ENCODE data around the gene LAMP5. TPM values are rescaled to one million over a fixed set of nuclear protein-coding genes. Genes with fewer than 3 reads are reported as not detected.

Gene LAMP5
- polyA plus RNA-seq, 1 donor = 0.39 TPM

DNA sequence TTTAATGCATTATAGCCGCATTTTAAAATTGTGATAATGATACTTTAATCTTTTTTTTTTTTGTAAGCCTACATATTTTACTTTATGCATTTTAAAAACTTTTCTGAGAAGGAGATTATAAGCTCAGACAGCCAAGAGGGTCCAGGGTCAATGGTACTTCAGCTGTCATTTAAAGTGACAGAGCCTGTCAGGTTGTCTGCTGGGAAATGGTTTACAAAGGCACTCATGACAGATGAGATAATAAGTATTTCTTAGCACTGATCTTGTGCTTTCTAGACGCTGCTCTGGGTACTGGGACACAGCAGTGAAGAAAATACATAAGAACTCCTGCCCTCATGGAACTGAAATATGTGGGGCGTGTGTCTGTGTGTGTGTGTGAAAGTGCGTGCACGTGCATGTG lies 19.6 kb downstream of the LAMP5 start:
- DNase-seq (ENCODE audit: low read depth) = no peak

DNA sequence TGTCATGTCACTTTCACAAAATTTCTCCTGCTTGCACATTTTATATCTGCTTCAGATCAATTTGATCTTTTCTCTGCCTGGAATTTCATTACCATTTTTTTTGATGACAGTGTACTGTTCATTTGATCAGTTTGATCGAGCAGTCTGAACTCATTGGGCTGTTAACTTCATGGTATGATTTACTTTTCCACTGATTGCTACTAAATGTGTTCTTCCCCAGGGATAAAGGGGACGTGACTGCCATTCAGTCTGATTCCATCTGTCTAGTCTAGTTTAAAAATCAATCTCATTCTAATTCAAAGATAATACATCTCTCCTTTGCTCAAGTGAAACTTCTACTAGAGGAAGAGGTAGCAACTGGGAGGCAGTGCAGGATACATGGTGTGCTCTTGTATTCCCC lies 21.1 kb downstream of the LAMP5 start:
- DNase-seq (ENCODE audit: low read depth) = no peak

DNA sequence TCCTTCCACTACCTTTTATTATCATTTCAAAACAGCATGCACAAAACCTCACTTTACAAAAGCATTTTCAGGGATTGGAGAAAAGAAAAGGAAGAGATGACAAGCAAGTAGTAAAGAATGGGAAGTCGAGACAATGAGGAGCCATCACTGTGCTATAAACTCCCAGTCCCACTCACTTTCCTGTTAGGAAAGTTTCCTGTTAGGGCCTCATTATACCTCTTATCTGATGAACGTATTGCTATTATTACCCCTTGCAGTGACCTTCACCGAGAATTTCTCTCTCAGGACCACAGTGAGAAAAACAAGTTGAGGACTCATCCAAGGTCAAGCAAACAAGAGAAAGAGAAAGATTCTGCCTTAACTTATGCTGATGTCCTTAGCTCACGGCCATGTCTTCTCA lies 28.8 kb downstream of the LAMP5 start:
- DNase-seq (ENCODE audit: low read depth) = no peak

DNA sequence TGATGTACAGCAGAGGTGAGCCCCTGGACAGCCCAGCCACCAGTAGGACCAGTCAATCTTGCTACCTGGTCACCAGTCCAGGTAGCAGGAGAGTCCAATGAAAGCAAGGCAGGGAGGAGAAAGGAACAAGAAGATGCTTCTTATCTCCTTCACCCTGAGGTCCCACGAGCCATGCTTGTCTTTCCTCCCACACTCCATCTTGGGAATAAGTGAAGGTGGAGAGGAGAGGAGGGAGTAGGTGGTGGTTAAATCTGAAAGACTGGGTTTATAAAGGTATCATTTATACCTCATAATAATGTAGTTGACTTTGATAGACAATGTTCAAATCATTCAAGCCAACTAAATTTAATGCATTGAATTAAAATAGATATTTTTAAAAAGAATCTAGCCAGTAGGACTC lies 35.9 kb downstream of the LAMP5 start:
- no peak for DNase-seq (ENCODE audit: low read depth)

DNA sequence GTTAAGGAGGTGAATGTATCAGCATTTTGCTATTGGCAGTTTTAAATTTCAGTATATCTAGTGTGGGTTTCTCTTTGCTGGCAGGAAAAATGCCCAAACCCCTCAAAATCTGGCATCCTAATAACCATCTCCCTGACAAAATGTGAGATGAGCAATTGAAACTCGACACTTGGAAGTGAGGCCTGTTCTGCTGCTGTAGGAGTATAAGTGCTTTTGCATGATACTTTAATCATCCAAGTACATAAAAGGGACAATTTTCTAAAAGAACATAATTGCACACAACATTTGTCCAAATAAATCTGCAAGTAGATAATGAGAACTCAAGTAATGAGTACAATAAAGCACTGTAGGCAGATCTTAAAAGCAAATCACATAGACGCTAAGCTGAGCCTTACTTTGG lies 36.5 kb downstream of the LAMP5 start:
- DNase-seq (ENCODE audit: low read depth) = no peak

DNA sequence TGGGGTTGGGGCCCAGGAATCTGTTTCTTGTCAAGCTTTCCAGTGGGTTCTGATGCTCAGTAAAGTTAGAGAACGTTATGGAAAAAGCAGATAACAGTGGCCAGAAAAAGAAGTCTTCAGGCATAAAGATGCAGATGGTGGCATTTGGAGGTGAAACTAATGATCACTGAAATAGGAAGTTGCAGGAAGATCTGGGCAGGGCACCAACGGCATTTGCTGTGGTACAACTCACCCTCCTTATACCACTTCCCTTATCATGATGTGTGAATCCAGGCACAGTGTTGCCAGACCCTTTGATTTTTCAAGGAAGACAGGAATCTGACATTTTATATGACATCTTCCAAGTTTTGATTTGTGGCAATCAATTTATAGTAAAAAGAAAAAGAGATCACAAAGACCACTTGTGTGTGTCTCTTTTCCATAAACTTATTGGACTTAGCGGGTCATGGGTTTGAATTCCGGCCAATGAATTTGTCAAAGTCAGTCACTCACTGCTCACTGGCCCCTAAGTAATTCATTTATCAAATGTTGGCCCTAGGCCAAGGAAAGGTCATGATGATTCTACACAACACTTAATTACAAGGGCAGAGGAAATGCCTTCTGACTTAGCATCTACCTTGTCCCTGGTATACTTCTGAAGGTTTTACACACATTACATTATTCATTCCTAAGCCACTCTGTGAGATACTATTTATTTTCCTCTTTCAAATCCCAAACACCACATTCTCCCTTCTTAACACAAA lies 37.6 kb downstream of the LAMP5 start:
- no peak for DNase-seq (ENCODE audit: low read depth)

DNA sequence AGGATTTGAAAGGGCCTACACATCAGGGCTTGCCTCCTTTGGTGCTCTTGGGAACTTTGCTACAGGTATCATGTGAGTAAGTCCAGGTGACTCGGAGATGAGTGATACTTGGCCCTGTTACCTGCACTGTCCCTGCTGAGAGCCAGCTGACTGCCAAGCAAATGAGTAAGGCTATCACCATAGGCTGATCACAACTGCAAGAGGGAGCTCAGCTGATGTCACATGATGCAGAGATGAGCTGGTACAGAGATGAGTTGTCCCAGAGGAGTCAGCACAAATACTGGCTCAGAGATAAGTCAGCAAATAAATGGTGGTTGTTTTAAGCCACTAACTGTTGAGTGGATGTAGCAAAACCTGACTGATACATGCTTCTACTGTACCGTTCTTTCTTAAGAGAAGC lies 41.4 kb downstream of the LAMP5 start:
- no peak for DNase-seq (ENCODE audit: low read depth)

DNA sequence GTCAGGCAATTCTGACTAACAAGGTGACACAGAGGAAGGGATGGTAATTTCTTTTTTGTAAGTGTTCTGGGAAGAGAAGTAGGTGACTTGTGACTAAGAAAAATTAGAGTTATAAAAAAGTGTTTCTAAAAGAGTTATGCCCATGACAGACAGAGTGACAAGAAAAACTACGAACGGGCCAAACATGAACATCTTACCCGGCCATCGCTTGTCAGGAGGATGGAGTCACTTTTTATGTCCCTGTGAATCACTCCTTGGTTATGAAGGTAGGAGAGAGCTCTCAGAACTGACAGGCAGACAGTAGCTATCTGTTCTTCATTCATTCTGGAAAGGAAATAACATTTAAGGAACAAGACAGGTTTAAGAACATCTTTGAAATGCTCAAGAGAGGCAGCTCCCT lies 43.0 kb downstream of the LAMP5 start:
- no peak for DNase-seq (ENCODE audit: low read depth)

DNA sequence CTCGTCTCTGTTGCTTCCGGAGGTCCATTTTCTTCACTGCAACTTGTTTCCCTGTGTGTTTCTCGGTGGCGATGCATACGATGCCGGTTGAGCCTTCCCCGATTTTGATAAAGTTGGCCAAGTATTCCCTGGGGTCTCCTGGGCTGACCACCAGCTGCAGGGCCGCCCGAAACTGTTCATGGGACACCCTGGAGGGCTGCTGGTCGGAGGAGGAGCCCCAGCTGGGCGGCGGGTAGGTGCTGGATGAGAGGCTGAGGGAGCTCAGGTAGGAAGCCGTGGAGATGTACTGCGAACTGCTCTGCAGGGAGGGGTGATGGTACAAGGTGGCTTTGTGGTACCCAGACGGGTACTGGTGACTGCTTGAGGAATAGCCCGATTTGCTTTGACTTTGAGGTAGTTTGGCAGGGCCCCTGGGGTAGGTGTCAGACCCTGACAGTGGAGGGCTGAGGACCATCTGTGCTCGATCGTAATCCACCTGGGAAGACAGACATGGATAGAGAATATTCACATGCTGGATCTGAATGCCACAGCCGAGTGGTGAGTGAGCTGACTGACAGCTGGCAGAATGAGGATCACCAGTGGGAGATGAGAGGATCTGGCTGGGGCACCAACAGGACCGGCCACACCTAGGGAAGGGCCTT lies 51.6 kb downstream of the LAMP5 start:
- DNase-seq (ENCODE audit: low read depth) = no peak

DNA sequence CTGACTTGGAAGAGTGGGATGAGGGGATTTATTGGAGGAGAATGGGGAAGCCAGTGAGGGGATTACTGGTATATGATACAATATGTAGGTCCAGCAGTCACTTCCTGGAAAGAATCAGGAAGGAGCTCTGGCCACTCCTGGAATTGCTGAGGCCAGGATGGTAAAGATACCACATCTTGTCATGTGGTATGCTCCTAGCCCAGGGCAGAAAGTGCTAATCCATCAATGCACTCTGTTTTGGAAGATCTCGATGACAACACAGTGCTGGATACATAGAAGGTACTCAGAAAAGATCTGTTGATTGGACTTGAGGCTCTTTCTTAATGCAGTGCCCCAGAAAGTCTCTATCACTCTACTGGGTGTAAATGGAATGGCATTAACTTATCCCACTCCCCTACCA lies 52.6 kb downstream of the LAMP5 start:
- DNase-seq (ENCODE audit: low read depth) = no peak

DNA sequence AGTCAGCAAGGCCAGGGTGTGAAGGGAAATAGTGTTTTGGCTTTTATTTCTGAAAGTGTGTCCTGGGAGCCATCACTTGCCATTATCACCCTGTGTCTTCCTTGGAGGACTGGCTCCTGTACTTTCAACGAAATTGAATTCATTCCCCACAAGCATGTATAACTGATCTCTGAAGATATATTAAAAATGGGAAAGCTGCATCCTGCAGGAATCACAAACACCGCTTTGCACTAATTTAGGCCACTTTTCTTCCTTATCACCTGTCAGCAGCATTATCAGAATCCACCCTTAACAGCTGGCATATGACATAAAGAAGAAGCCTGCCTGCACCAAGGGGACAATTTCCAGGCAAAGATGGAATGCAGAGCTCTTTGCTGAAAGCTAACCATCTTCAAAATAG lies 56.2 kb downstream of the LAMP5 start:
- DNase-seq (ENCODE audit: low read depth) = no peak

DNA sequence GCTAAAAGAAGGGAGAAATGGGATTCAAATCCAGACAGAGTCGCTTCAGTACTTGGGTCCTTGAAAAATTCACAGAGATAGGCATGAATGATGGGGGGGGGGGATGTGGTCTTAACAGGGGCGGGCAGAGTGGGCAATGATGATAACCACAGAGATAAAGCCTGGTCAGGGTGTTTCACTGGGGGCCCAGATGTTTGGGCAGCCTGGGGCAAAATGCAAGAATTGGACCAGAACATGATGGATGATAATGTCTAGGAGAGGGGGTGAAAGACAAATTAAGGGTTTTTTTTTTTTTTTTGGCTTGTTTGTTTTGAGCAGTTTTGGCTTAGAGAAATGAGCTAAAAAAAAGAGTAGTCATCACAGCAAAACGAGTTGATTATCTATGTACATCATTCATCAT lies 57.4 kb downstream of the LAMP5 start:
- no peak for DNase-seq (ENCODE audit: low read depth)

DNA sequence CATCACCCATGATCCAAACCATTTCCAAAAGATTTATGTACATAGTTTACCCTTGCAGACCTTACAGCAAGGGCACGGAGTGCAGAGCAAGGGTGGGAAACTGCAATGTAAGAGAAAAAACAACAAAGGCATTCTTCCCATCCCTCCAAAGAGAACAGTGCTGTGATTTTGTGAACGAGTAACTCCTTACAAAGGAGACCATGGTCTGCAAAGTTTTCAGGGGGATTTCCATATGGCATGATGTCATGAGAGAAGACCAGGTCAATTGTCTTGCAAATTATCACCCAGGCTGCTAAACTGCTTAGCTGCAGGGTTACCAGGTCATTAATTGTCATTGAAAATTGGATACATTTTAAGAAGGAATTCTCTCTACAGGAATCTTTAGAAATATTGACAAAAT lies 58.3 kb downstream of the LAMP5 start:
- DNase-seq (ENCODE audit: low read depth) = no peak

DNA sequence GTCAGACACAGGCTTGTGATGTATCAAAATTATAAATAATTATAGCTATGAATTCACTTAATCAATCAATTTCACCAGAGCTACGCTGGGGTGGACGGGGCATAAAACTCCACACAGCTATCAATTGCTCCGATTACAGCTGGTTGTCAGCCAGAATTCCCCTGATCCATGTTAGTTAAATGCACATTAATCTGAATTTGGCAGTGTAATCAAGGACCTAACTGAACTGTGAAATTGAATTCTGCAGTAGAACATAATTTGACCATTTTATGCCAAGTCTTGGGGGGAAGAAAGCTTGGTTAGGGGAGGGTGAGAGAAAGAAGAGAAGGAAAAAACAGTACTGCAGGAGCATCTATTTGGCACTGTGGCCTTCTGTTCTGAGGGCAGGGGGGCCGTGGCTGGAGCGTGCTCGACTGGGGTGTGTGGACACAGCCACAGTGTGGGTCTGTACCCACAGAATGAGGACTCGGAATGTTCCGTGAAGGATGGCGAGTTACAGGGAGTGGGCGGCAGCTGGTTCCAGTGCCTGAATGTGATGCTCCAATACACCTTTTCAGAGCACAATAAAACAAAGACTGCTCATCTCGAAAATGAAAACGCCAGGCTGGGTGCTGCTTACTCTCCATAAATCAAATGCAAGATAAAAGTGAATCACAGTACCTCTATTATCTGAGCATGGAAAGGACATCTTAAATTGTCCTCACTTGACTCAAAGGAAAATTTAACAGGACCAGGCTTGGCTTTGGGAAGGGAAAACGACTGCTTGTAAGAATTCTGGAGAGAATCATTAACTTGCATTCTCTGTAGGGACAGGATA lies 59.2 kb downstream of the LAMP5 start:
- DNase-seq (ENCODE audit: low read depth) = no peak

DNA sequence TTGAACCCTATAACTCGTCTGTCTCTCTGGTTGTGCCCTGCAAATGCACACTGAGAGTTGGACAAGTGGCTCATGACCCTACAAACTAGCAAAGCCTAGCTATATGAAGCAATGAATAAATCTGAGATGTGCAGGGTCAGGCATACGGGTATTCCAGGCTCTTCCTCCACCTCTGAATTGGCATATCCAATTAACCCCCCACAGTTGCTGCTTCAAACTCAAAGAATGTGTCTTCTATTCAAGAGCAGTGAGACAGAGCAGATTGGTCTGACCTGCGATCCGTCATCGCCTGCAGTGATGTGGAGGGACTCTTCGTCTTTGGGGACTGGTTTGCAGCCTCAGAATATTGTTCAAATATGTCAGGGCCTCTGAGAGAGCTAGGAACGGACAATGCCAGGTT lies 59.8 kb downstream of the LAMP5 start:
- no peak for DNase-seq (ENCODE audit: low read depth)

DNA sequence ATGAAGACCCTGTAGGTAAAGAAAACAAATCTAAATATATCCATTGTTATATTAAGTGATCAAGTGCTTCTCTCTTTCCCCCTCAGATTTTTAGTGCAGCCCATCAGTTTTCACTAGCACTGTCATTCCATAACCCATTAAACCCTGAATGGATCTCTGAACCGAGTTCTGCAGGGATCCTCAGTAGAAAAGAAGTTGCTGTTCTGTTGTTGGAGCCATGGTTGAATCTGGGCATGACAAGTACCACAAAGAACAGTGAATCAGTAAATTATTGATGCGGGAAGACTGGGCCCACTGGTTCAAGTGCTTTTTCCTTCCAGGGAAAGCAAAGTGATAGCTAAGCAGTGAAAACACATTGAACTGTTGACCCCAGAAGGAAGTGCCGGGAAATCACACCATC lies 60.4 kb downstream of the LAMP5 start:
- no peak for DNase-seq (ENCODE audit: low read depth)

DNA sequence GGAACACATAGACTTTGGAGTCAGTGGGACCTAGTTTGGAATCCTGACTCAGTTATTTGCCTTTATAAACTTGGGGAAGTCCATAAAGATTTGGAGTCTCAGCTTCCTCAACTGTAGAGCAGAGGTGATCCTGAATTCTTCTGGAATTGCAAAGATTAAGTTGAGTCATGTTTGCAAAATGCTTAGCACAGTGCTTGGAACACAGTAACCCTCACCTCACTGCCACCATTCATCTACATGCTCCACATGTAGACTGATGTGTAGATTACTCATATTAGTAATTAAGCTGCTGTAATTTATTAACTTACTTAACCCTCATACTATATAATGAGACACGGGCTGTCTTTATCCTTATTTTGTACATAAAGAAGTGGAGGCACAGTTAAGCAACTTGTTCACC lies 61.4 kb downstream of the LAMP5 start:
- no peak for DNase-seq (ENCODE audit: low read depth)

DNA sequence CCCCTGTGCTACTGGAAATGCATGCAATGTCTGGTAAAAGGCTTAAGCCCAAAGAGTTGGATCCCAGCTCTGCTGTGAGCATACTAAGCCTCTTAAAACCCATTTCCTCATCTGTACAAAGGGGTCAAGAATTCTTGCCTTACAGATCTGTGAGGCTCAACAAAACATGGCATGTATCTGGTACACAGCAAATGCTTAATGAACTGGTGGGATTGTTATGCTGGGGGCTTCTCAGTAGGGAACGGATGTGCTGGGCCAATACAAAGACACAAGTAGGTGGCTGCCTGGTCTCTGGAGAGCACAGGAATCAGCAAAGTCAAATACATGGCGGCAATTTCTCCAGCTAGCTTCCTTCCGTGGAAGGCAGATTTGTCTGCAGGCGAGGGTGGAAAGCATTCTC lies 62.3 kb downstream of the LAMP5 start:
- DNase-seq (ENCODE audit: low read depth) = no peak

DNA sequence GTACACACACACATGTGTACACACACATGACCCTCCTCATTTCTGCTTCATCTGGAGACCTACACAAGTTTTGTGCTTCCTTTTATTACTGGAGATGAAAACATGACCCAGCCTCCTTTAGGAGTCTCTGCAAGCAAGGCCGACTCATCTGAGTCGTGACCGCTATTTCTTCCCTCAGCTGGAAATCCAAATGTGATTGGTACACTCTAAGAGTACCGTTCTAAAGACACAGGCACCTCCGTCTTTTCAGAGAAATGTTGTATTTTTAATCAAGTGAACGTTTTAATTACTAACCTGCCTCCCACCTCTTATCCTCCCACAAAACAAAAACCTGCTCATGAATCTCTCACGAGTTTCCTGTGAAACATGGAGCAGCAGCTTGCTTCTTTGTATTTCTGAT lies 63.0 kb downstream of the LAMP5 start:
- DNase-seq (ENCODE audit: low read depth) = no peak

DNA sequence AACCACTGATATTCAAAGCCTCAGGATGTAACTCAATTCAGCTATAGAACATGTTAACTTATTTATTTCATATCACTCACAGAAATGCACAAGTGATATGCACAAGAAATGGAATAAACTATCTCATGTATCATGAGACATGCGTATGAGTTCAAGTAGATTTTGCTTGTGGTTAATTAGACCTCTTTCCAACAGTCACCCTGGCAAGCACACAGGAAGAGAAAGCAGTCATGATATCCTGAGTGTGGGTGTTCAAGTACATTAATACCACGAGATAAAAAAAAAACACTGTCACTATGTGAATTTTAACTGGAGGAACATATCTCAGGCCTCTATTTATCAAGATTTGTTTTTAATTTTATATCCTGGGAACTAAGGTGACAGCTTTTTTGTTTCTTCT lies 64.2 kb downstream of the LAMP5 start:
- no peak for DNase-seq (ENCODE audit: low read depth)
